PC-3 (cell line): ENCODE measurements around the gene FAAP100.

Experiments
- EZH2 ChIP-seq: fragments of 300-600 bp; sonication (generic); IDR thresholded peaks from one replicate; pipeline ENCODE4 v1.6.1; 2017; ENCODE audit warnings: antibody characterized with exemption, mild to moderate bottlenecking, low read length; ENCODE audit not compliant: unreplicated experiment
- EZH2phosphoT487 ChIP-seq: fragments of 300-600 bp; sonication (generic); IDR thresholded peaks from 2 replicates; pipeline ENCODE4 v1.6.1; 2018; ENCODE audit warnings: mild to moderate bottlenecking, antibody characterized with exemption, low read length, borderline replicate concordance

DNA sequence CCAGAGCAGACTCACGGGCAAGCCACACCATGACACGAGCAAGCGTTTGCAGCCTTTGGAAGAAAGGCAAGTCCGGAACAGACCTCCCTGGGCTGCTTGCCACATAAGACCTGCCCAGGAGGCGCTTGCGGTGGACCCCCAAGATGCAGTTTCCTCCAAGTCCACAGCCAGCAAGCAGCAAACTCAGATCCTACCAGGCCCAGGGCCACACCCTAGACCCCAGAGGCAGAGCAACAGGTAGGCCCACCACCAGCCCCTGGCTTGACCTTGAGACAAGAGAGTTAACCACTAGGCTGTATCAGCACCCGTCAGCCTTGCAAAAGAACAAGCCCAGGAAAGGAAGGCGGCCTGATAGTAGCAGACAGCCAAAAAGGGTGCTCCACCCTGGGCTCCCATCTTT is 2.3 kb downstream of the FAAP100 start:
- TF ChIP-seq EZH2phosphoT487 (no peak), EZH2 (no peak)
